ENCODE data around the gene UPP2. TPM values are rescaled to one million over a fixed set of nuclear protein-coding genes. Genes with fewer than 3 reads are reported as not detected.

The UPP2 gene
- total and polyA plus RNA-seq, 2 of the 8 experiments (the other 6 are each of a cell fraction or from before 2014, with no cell fraction given) = not detected

DNA sequence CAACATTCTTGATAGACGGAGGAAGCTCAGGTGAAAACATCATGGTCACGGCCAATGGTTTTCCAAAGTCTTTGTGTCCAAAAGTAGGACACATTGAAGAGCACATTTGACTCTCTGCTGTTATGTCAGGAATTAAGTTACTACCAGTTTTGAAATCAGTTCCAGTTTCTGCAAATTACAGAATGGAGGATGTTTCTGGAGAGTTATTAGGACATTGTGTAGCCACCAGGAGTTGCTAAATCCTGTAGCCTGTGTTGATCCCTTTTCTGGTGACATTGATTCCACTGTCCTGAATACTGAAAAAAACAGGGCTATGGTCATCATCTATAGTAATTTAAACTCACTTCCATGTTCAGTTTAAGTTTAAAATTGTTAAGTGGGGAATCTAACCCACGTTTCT is 15.3 kb downstream of the UPP2 start:
- Histone ChIP-seq H4K20me1 (replicated peaks in 1 of 2; ENCODE audit: control insufficient read depth in 1 of 2, insufficient read depth in 2 of 2, low read length in 2 of 2) (no peaks in the 10 kb centered on the region), H2BK120ac (replicated peaks; ENCODE audit: low read depth, low read length) (no peak overlapping the region), H3K9ac (replicated peaks in 1 of 4; ENCODE audit: extremely low read depth in 1 of 4, low read depth in 3 of 4, low read length in 3 of 4) (no peak overlapping the region), H3K27ac (ENCODE audit: low read depth, low read length) (no peak overlapping the region), H3K27me3 (replicated peaks in 1 of 4; ENCODE audit: control insufficient read depth in 3 of 4, extremely low read depth in 1 of 4, insufficient read depth in 3 of 4, low read length in 3 of 4) (no peaks in the 10 kb centered on the region), H4K5ac (ENCODE audit: insufficient read length, low read depth, low read length) (no peak overlapping the region), H3K4me2 (ENCODE audit: insufficient read depth in 1 of 2, low read depth in 2 of 2, low read length in 2 of 2) (no peak overlapping the region), H3K9me3 (ENCODE audit: insufficient read depth in 2 of 2, low read depth in 1 of 2, low read length in 1 of 2) (no peaks in the 10 kb centered on the region), H4K91ac (replicated peaks; ENCODE audit: insufficient read length, low read length) (no peak overlapping the region), H3K56ac (replicated peaks; ENCODE audit: insufficient read length, low read depth, low read length) (no peak overlapping the region), H3K18ac (ENCODE audit: extremely low read depth, low read length) (no peak overlapping the region), H3K79me1 (ENCODE audit: low read depth, low read length) (no peaks in the 10 kb centered on the region), H2BK5ac (ENCODE audit: low read depth, low read length) (no peak overlapping the region), H3K14ac (ENCODE audit: insufficient read length) (no peak overlapping the region), H2BK15ac (ENCODE audit: low read length) (no peak overlapping the region), H3K4me1 (replicated peaks in 1 of 4; ENCODE audit: control insufficient read depth in 3 of 4, insufficient read depth in 4 of 4, low read length in 3 of 4) (peaks cover 0 to 3% (median 1%) of the 10 kb centered on the region in 4 experiments; a peak in 2 of 7 replicates), H3K79me2 (ENCODE audit: control insufficient read depth in 1 of 2, insufficient read depth in 2 of 2, low read length in 2 of 2) (no peaks in the 10 kb centered on the region), H3K4me3 (ENCODE audit: extremely low read depth in 1 of 4, insufficient read depth in 2 of 4, low read depth in 3 of 4, low read length in 4 of 4) (no peak overlapping the region), H2BK20ac (ENCODE audit: low read length) (no peak overlapping the region), H3K23me2 (ENCODE audit: low read depth, low read length) (no peaks in the 10 kb centered on the region; the same call in 1 of the 2 replicates), H3K4ac (replicated peaks; ENCODE audit: insufficient read length, low read depth, low read length) (no peak overlapping the region), H2AFZ (ENCODE audit: low read length) (no peak overlapping the region), H2AK5ac (ENCODE audit: low read depth, low read length) (no peak overlapping the region), H3K36me3 (ENCODE audit: control insufficient read depth in 2 of 4, insufficient read depth in 4 of 4, low read length in 3 of 4) (no peaks in the 10 kb centered on the region), H2BK12ac (ENCODE audit: low read depth, low read length) (no peak overlapping the region), H3K23ac (ENCODE audit: insufficient read length) (no peak overlapping the region), H4K8ac (ENCODE audit: extremely low read depth, insufficient read depth, low read length) (no peak overlapping the region)
- ChIA-PET CTCF (ENCODE audit: partially characterized antibody) (no interaction called here), POLR2A (ENCODE audit: partially characterized antibody) (no interaction called here)
- DNase-seq (ENCODE audit: low read depth in 1 of 2, low spot score in 2 of 2) = no peak
- WGBS, 2 experiments (ENCODE audit: extremely low coverage in 1 of 2, insufficient coverage in 1 of 2, insufficient read length in 1 of 2, insufficient replicate concordance in 2 of 2, low coverage in 1 of 2, low lambda C conversion rate in 2 of 2, missing lambda C conversion rate in 1 of 2) = 91% methylated on average over 3 of the region's 3 CpGs; no CpG with 5 or more reads in 1 of the 2 experiments
- TF ChIP-seq JUND (IDR thresholded peaks at IDR 0.05; ENCODE audit: low read length) (no peak), TEAD4 (IDR thresholded peaks at IDR 0.05; ENCODE audit: low read depth, low read length) (no peak), BCL11A (IDR thresholded peaks at IDR 0.05; ENCODE audit: low read depth in 2 of 2, low read length in 2 of 2) (no peak), ATF2 (IDR thresholded peaks at IDR 0.05; ENCODE audit: low read length) (no peak), EP300 (IDR thresholded peaks at IDR 0.05; ENCODE audit: borderline replicate concordance in 1 of 2, low read depth in 2 of 2, low read length in 2 of 2) (no peak), SRF (IDR thresholded peaks at IDR 0.05; ENCODE audit: low read depth, low read length) (no peak), POU5F1 (IDR thresholded peaks at IDR 0.05; ENCODE audit: low read depth, low read length) (no peak), ASH2L (IDR thresholded peaks at IDR 0.05; ENCODE audit: low read length) (no peak)
- no peak for FAIRE-seq
